B cell (primary cell): ENCODE measurements around the gene FAM53A. TPM values are rescaled to one million over a fixed set of nuclear protein-coding genes. Genes with fewer than 3 reads are reported as not detected.

Experiments used
- ATAC-seq: fragments of 200-7000 bp; cut with Tn5 transposase; one replicate; pipeline ENCODE4 v1.10.0; 2021; ENCODE audit warnings: low read depth, mild to moderate bottlenecking, moderate number of reproducible peaks, moderate library complexity
- CTCF ChIA-PET: fragments of 350-600 bp; sonication (Branson Sonifier 250); formaldehyde crosslinking; loops from one replicate; lab custom pipeline; 2021; ENCODE audit warnings: antibody characterized with exemption, inconsistent platforms; lab: Charles Lee
- POLR2A ChIA-PET: fragments of 350-600 bp; sonication (Branson Sonifier 250); formaldehyde crosslinking; loops from one replicate; lab custom pipeline; 2021; ENCODE audit warnings: antibody characterized with exemption; lab: Charles Lee
- DNase-seq: peaks from one replicate; pipeline ENCODE4 v3.0.0; 2013
- H2AFZ ChIP-seq: 2 replicates; pipeline ENCODE4 v1.6.1; 2012; ENCODE audit warnings: mild to moderate bottlenecking, low read depth, low read length; ENCODE audit not compliant: insufficient read depth, poor library complexity, severe bottlenecking
- H3K27ac ChIP-seq, 2 donors: 1 replicate in 1 of 2; 2 replicates in 1 of 2; pipeline ENCODE4 v1.5.1; 2012 to 2013; ENCODE audit warnings: low read length in 2 of 2, mild to moderate bottlenecking in 2 of 2, moderate library complexity in 1 of 2
- H3K27me3 ChIP-seq, 4 experiments: fragments of 200-600 bp in 1 of 4; sonication (generic) in 1 of 4; replicated peaks in 1 of 4; 1 replicate in 2 of 4; 2 replicates in 2 of 4; pipeline versions ENCODE4 v1.6.1 to v1.7.0; 2013 to 2016; ENCODE audit warnings: low read length in 3 of 4, mild to moderate bottlenecking in 2 of 4, mixed read lengths in 1 of 4, moderate library complexity in 1 of 4; ENCODE audit not compliant: insufficient read depth in 4 of 4, control insufficient read depth in 3 of 4; ENCODE audit errors: control extremely low read depth in 1 of 4
- H3K36me3 ChIP-seq, 2 experiments: replicated peaks in 1 of 2; 1 replicate in 1 of 2; 2 replicates in 1 of 2; pipeline versions ENCODE4 v1.6.1 to v1.7.1; 2013; ENCODE audit warnings: low read length in 1 of 2; ENCODE audit not compliant: insufficient read depth in 2 of 2, control insufficient read depth in 1 of 2; ENCODE audit errors: control extremely low read depth in 1 of 2, extremely low read depth in 1 of 2
- H3K4me1 ChIP-seq, 2 donors: fragments of 200-600 bp in 1 of 2; sonication (generic) in 1 of 2; 1 replicate in 1 of 2; 2 replicates in 1 of 2; pipeline versions ENCODE4 v1.5.1 to v1.6.1; 2013 to 2017; ENCODE audit warnings: low read length in 2 of 2; ENCODE audit not compliant: control insufficient read depth in 2 of 2, insufficient read depth in 2 of 2
- H3K4me2 ChIP-seq: replicated peaks from 2 replicates; pipeline ENCODE3; 2012; ENCODE audit warnings: mild to moderate bottlenecking, low read depth, low read length; ENCODE audit not compliant: poor library complexity, severe bottlenecking
- H3K4me3 ChIP-seq, 5 experiments: fragments of 200-600 bp in 1 of 5; sonication (generic) in 1 of 5; 1 replicate in 3 of 5; 2 replicates in 2 of 5; pipeline versions ENCODE4 v1.5.1 to v1.7.0; 2011 to 2016; ENCODE audit warnings: low read length in 4 of 5, mild to moderate bottlenecking in 4 of 5, low read depth in 2 of 5, control low read depth in 1 of 5, moderate library complexity in 1 of 5; ENCODE audit not compliant: insufficient read depth in 1 of 5; ENCODE audit errors: control extremely low read depth in 1 of 5, extremely low read depth in 1 of 5
- H3K79me2 ChIP-seq: fragments of 200-600 bp; sonication (generic); one replicate; pipeline ENCODE4 v1.6.0; 2016; ENCODE audit warnings: low read length; ENCODE audit not compliant: control insufficient read depth, insufficient read depth
- H3K9ac ChIP-seq: fragments of 200-600 bp; sonication (generic); 2 replicates; pipeline ENCODE4 v1.6.1; 2017; ENCODE audit warnings: mild to moderate bottlenecking, low read length, moderate library complexity
- H3K9me3 ChIP-seq, 3 donors: one replicate each; pipeline versions ENCODE4 v1.6.1 to v1.7.1; 2013; ENCODE audit warnings: low read length in 2 of 3; ENCODE audit not compliant: control insufficient read depth in 2 of 3, insufficient read depth in 1 of 3; ENCODE audit errors: control extremely low read depth in 1 of 3
- H4K20me1 ChIP-seq: 2 replicates; pipeline ENCODE4 v1.6.0; 2012; ENCODE audit warnings: mild to moderate bottlenecking, low read length; ENCODE audit not compliant: insufficient read depth, control insufficient read depth, poor library complexity, severe bottlenecking
- H3K27ac Mint-ChIP-seq: one replicate; pipeline ENCODE4 v1.8.0; 2021; ENCODE audit warnings: mixed read lengths
- H3K27me3 Mint-ChIP-seq: one replicate; pipeline ENCODE4 v1.8.0; 2021; ENCODE audit warnings: mixed read lengths
- H3K4me1 Mint-ChIP-seq: one replicate; pipeline ENCODE4 v1.8.0; 2021; ENCODE audit warnings: mixed read lengths
- H3K4me3 Mint-ChIP-seq: one replicate; pipeline ENCODE4 v1.8.0; 2021; ENCODE audit warnings: mixed read lengths
- H3K9me3 Mint-ChIP-seq: one replicate; pipeline ENCODE4 v1.8.0; 2022; ENCODE audit warnings: mixed read lengths; ENCODE audit not compliant: insufficient read depth
- CTCF ChIP-seq: fragments of 200-600 bp; IDR thresholded peaks from one replicate; pipeline ENCODE4 v1.8.0; 2022; ENCODE audit warnings: antibody characterized with exemption, mild to moderate bottlenecking
- EZH2 ChIP-seq: IDR thresholded peaks from 2 replicates; pipeline ENCODE4 v1.6.1; 2012; ENCODE audit warnings: borderline replicate concordance, low read depth, mild to moderate bottlenecking, moderate library complexity, low read length; ENCODE audit not compliant: insufficient read depth, poor library complexity, severe bottlenecking
- WGBS: methylation state at CpG from one replicate; pipeline ENCODE4 v1.1.5; 2013; ENCODE audit warnings: missing lambda C conversion rate; ENCODE audit not compliant: insufficient coverage; 5-methylcytosine and 5-hydroxymethylcytosine counted together
- intact Hi-C: fragments of 100-400 bp; cut with micrococcal nuclease; formaldehyde crosslinking; loops from one replicate; pipeline ENCODE4 v1.10.0; 2022
- polyA plus RNA-seq: library from polyadenylated mRNA; depleted of rRNA; stranded (reverse); fragments of >200 nt; gene quantifications from 2 replicates; pipeline ENCODE4 v1.2.3, GENCODE V29; 2012
- total RNA-seq, 2 donors: library from RNA; stranded (reverse); fragments of 120-200 nt in 1 of 2; gene quantifications; 1 replicate in 1 of 2; 2 replicates in 1 of 2; pipeline versions ENCODE4 v1.2.3 to v1.2.4, GENCODE V29; 2013 to 2022

The FAM53A gene
- total and polyA plus RNA-seq, 2 donors (not counting 1 experiment from before 2014, with no cell fraction given) = 2.2 to 4.2 TPM

DNA sequence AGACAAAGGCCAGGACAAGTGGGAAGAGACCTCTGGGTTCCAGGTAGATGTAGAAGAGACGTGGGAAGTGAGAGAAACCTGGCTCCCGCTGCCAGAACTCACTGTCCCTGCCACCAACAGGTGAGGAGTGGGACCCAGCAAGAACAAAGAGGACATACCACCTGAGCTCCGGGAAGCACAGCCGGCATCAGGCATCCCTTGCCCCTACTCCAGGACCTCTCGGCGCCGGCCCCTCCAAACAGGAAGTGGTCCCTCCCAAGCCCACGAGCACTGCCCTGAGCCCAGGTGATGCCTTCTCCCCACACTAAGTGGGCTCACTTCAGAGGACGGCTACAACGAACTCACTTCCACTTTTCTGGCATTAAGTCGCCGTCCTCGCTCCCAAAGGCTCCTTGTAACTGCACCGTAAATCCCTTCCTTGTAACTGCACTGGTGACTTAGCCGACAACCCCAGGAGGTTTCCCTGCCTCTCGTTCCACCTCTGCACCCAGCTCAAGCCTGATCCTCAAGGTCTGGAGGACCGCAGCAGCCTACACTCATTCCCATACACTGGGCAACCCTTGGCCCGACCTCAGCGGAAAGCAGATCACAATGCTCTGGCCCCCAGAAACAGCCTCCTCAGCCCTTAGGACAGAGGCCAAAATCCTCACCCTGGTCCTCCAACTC lies 8.8 kb downstream of the FAM53A start:
- DNase-seq (no peak), ATAC-seq (no peak)
- peaks cover 5% of the 10 kb centered on the region for H3K79me2 ChIP-seq
- H3K36me3 ChIP-seq = no peaks in the 10 kb centered on the region
- H3K27ac Mint-ChIP-seq = no peak overlapping the region
- no peak overlapping the region for H3K9ac ChIP-seq
- H3K4me1 Mint-ChIP-seq = no peaks in the 10 kb centered on the region
- H3K4me2 ChIP-seq = no peak overlapping the region
- H2AFZ ChIP-seq = no peak overlapping the region
- H3K27me3 Mint-ChIP-seq = no peaks in the 10 kb centered on the region
- no peaks in the 10 kb centered on the region for H3K4me1 ChIP-seq
- 93% methylated on average over 18 of the region's 19 CpGs for WGBS
- no peaks in the 10 kb centered on the region for H3K27me3 ChIP-seq
- H4K20me1 ChIP-seq = no peaks in the 10 kb centered on the region
- no peaks in the 10 kb centered on the region for H3K9me3 Mint-ChIP-seq
- no peak overlapping the region for H3K4me3 ChIP-seq
- H3K9me3 ChIP-seq = no peaks in the 10 kb centered on the region
- no peak overlapping the region for H3K27ac ChIP-seq
- ChIA-PET POLR2A (interaction anchor here (0.7 kb wide), 1 partner anchor 187 kb away, joined by 3 read pairs; no protein-coding TSS in a partner anchor), CTCF (interaction anchor here (1.8 kb wide), 1 partner anchor 18 kb away, joined by 6 read pairs; no protein-coding TSS in a partner anchor)
- TF ChIP-seq CTCF = no peak
- no peak for TF ChIP-seq EZH2
- H3K4me3 Mint-ChIP-seq = no peak overlapping the region
- intact Hi-C loops = no loop called here

GRCh38 chr4:1674682-1675081 lies 9.4 kb downstream of the FAM53A start:
- POLR2A ChIA-PET = interaction anchor here (0.7 kb wide), 1 partner anchor 453 kb away, joined by 3 read pairs; no protein-coding TSS in a partner anchor
- CTCF ChIA-PET = interaction anchor here (1.8 kb wide), 1 partner anchor 18 kb away, joined by 6 read pairs; no protein-coding TSS in a partner anchor
- 65% methylated on average over 7 of the region's 9 CpGs for WGBS

More at GRCh38 chr4:1674682-1675081, 9.4 kb downstream of the FAM53A start:
- no peak for DNase-seq
- Histone ChIP-seq H3K27me3 (no peaks in the 10 kb centered on the region), H2AFZ (no peak overlapping the region), H3K27ac (no peak overlapping the region), H3K4me2 (no peak overlapping the region), H3K9ac (no peak overlapping the region), H3K36me3 (no peaks in the 10 kb centered on the region), H3K9me3 (no peaks in the 10 kb centered on the region), H3K4me3 (no peak overlapping the region), H3K4me1 (no peaks in the 10 kb centered on the region), H3K79me2 (peaks cover 5% of the 10 kb centered on the region), H4K20me1 (no peaks in the 10 kb centered on the region)
- H3K27me3 Mint-ChIP-seq = no peaks in the 10 kb centered on the region
- H3K27ac Mint-ChIP-seq = no peak overlapping the region
- H3K9me3 Mint-ChIP-seq = no peaks in the 10 kb centered on the region
- no peak for ATAC-seq
- TF ChIP-seq CTCF (no peak), EZH2 (no peak)
- no peaks in the 10 kb centered on the region for H3K4me1 Mint-ChIP-seq
- H3K4me3 Mint-ChIP-seq = no peak overlapping the region
- intact Hi-C loops = no loop called here
